Stimulated activated naive CD4-positive, alpha-beta T cell treated with Interleukin-2 at 50 U/mL for 16 hours (primary cell): ENCODE results near the gene DBI.
"Not testable (repeated sequence)": the region's sequence is repeated elsewhere in the genome, so short reads cannot be mapped to it uniquely, and the experiment has no call there.

Experiments
- DNase-seq: peaks from one replicate; lab custom pipeline; 2025; lab: John Stamatoyannopoulos, UW

DBI gene

GRCh38 chr2:119365436-119365835, 1.3 kb upstream of the DBI start:
- no peak for DNase-seq

- no peak for DNase-seq
These were observed 572 bp upstream of the DBI start for GRCh38 chr2:119366161-119366648.

GRCh38 chr2:119367472-119368099, 809 bp downstream of the DBI start:
- DNase-seq = peak; percentile 39

- no peak for DNase-seq
These were observed 3.1 kb downstream of the DBI start for GRCh38 chr2:119369845-119370244.

- DNase-seq = no peak
These were observed 4.3 kb downstream of the DBI start for GRCh38 chr2:119371111-119371510.

- DNase-seq = no peak
These were observed 6.2 kb downstream of the DBI start for GRCh38 chr2:119372778-119373568.

- DNase-seq = not testable (repeated sequence)
These were observed 7.3 kb downstream of the DBI start for GRCh38 chr2:119373907-119374745.

GRCh38 chr2:119376406-119376805, 9.6 kb downstream of the DBI start:
- not testable (repeated sequence) for DNase-seq

- no peak for DNase-seq
These were observed 10.0 kb downstream of the DBI start for GRCh38 chr2:119376810-119377209.

- no peak for DNase-seq
These were observed 10.7 kb downstream of the DBI start for GRCh38 chr2:119377294-119377992.

GRCh38 chr2:119377993-119378345, 11.2 kb downstream of the DBI start:
- DNase-seq = no peak

GRCh38 chr2:119378566-119378965, 11.8 kb downstream of the DBI start:
- DNase-seq = no peak

GRCh38 chr2:119383410-119384140, 16.8 kb downstream of the DBI start:
- DNase-seq = no peak

GRCh38 chr2:119384971-119385370, 18.2 kb downstream of the DBI start:
- DNase-seq = no peak

- no peak for DNase-seq
These were observed 18.7 kb downstream of the DBI start for GRCh38 chr2:119385466-119385865.

GRCh38 chr2:119387381-119388129, 20.8 kb downstream of the DBI start:
- DNase-seq = peak; percentile 35

GRCh38 chr2:119389615-119390306, 23.0 kb downstream of the DBI start:
- no peak for DNase-seq

- no peak for DNase-seq
These were observed 27.4 kb downstream of the DBI start for GRCh38 chr2:119393971-119394748.

- no peak for DNase-seq
These were observed 30.4 kb downstream of the DBI start for GRCh38 chr2:119397196-119397595.
